Astrocyte (in vitro differentiated cells and primary cell): ENCODE measurements around the gene LBX2. TPM values are rescaled to one million over a fixed set of nuclear protein-coding genes. Genes with fewer than 3 reads are reported as not detected.

Source experiments
- DNase-seq: peaks from one replicate; pipeline ENCODE4 v3.0.0-alpha.2; 2010; ENCODE audit warnings: low read depth
- FAIRE-seq: peaks from 2 replicates; lab custom pipeline; 2011; peaks lifted over from hg19 to GRCh38; lab: Jason Lieb, UNC
- H2AFZ ChIP-seq: 2 replicates; pipeline ENCODE4 v1.6.0; 2012; ENCODE audit warnings: low read depth, low read length, inconsistent platforms
- H3K27ac ChIP-seq: 2 replicates; pipeline ENCODE4 v1.5.1; 2011; ENCODE audit warnings: low read depth, low read length, inconsistent platforms
- H3K27me3 ChIP-seq: 2 replicates; pipeline ENCODE4 v1.6.0; 2011; ENCODE audit warnings: low read length, inconsistent platforms; ENCODE audit not compliant: insufficient read depth
- H3K36me3 ChIP-seq: 2 replicates; pipeline ENCODE4 v1.5.1; 2011; ENCODE audit warnings: low read length, inconsistent platforms; ENCODE audit not compliant: insufficient read depth
- H3K4me1 ChIP-seq: 2 replicates; pipeline ENCODE4 v1.5.1; 2011; ENCODE audit warnings: low read length, inconsistent platforms; ENCODE audit not compliant: insufficient read depth
- H3K4me2 ChIP-seq: 2 replicates; pipeline ENCODE4 v1.6.0; 2012; ENCODE audit warnings: low read length, inconsistent platforms
- H3K4me3 ChIP-seq: 2 replicates; pipeline ENCODE4 v1.5.1; 2011; ENCODE audit warnings: low read depth, mild to moderate bottlenecking, low read length, inconsistent platforms; ENCODE audit not compliant: insufficient read depth
- H3K79me2 ChIP-seq: 2 replicates; pipeline ENCODE4 v1.6.0; 2012; ENCODE audit warnings: mild to moderate bottlenecking, low read length, inconsistent platforms; ENCODE audit not compliant: insufficient read depth
- H3K9ac ChIP-seq: 2 replicates; pipeline ENCODE4 v1.6.0; 2012; ENCODE audit warnings: mild to moderate bottlenecking, low read length, inconsistent platforms
- H3K9me3 ChIP-seq: 2 replicates; pipeline ENCODE4 v1.5.1; 2012; ENCODE audit warnings: low read depth, mild to moderate bottlenecking, low read length, inconsistent platforms; ENCODE audit not compliant: insufficient read depth
- H4K20me1 ChIP-seq: 2 replicates; pipeline ENCODE4 v1.6.0; 2012; ENCODE audit warnings: low read length, inconsistent platforms; ENCODE audit not compliant: insufficient read depth
- H3K27ac Mint-ChIP-seq: one replicate; pipeline ENCODE4 v1.8.0; 2021; ENCODE audit warnings: mild to moderate bottlenecking, mixed read lengths; ENCODE audit not compliant: unreplicated experiment
- H3K27me3 Mint-ChIP-seq: one replicate; pipeline ENCODE4 v1.8.0; 2021; ENCODE audit warnings: low read depth, mixed read lengths; ENCODE audit not compliant: unreplicated experiment
- H3K36me3 Mint-ChIP-seq: one replicate; pipeline ENCODE4 v1.8.0; 2021; ENCODE audit warnings: low read depth, mixed read lengths; ENCODE audit not compliant: unreplicated experiment
- H3K4me1 Mint-ChIP-seq: one replicate; pipeline ENCODE4 v1.8.0; 2021; ENCODE audit warnings: low read depth, mixed read lengths; ENCODE audit not compliant: unreplicated experiment
- H3K4me3 Mint-ChIP-seq: one replicate; pipeline ENCODE4 v1.8.0; 2021; ENCODE audit warnings: mild to moderate bottlenecking, moderate library complexity, mixed read lengths; ENCODE audit not compliant: unreplicated experiment
- H3K9me3 Mint-ChIP-seq: one replicate; pipeline ENCODE4 v1.8.0; 2021; ENCODE audit warnings: mild to moderate bottlenecking, mixed read lengths; ENCODE audit not compliant: unreplicated experiment
- EZH2 ChIP-seq: IDR thresholded peaks from 2 replicates; pipeline ENCODE4 v1.6.1; 2012; ENCODE audit warnings: mild to moderate bottlenecking, low read length, inconsistent platforms; ENCODE audit not compliant: insufficient read depth
- total RNA-seq: library from RNA; stranded (reverse); gene quantifications from 2 replicates; pipeline ENCODE4 v1.2.1, GENCODE V29; 2021
- TF ChIP-seq, protein P1 (sequence below): IDR thresholded peaks from 2 replicates; pipeline ENCODE4 v1.5.1; 2011; ENCODE audit warnings: low read depth, mild to moderate bottlenecking, inconsistent platforms, low read length, moderate library complexity; ENCODE audit not compliant: insufficient read depth

LBX2 gene
- total RNA-seq, 1 donor from 2014 or later = 1.0 TPM

- Histone ChIP-seq H3K9me3 (no peaks in the 10 kb centered on the region), H3K4me3 (peak overlapping the region; percentile 61), H4K20me1 (peaks cover 7% of the 10 kb centered on the region), H3K4me2 (peak overlapping the region; percentile 93), H3K27ac (peak overlapping the region; percentile 76), H3K27me3 (peaks cover 32% of the 10 kb centered on the region), H2AFZ (peak overlapping the region; percentile 86), H3K9ac (peak overlapping the region; percentile 83), H3K4me1 (peaks cover 52% of the 10 kb centered on the region), H3K36me3 (peaks cover 4% of the 10 kb centered on the region), H3K79me2 (peaks cover 24% of the 10 kb centered on the region)
- Mint-ChIP-seq H3K9me3 (no peaks in the 10 kb centered on the region), H3K4me1 (peaks cover 26% of the 10 kb centered on the region), H3K27ac (peak overlapping the region; percentile 41), H3K4me3 (peak overlapping the region; percentile 83), H3K36me3 (peaks cover 12% of the 10 kb centered on the region), H3K27me3 (peaks cover 45% of the 10 kb centered on the region)
- FAIRE-seq (no peak), DNase-seq (peak; percentile 67)
- TF ChIP-seq, protein P1, sequence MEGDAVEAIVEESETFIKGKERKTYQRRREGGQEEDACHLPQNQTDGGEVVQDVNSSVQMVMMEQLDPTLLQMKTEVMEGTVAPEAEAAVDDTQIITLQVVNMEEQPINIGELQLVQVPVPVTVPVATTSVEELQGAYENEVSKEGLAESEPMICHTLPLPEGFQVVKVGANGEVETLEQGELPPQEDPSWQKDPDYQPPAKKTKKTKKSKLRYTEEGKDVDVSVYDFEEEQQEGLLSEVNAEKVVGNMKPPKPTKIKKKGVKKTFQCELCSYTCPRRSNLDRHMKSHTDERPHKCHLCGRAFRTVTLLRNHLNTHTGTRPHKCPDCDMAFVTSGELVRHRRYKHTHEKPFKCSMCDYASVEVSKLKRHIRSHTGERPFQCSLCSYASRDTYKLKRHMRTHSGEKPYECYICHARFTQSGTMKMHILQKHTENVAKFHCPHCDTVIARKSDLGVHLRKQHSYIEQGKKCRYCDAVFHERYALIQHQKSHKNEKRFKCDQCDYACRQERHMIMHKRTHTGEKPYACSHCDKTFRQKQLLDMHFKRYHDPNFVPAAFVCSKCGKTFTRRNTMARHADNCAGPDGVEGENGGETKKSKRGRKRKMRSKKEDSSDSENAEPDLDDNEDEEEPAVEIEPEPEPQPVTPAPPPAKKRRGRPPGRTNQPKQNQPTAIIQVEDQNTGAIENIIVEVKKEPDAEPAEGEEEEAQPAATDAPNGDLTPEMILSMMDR = no peak
- no peak for TF ChIP-seq EZH2
These were observed 3.5 kb upstream of the LBX2 start for GRCh38 chr2:74502720-74503505.

DNA sequence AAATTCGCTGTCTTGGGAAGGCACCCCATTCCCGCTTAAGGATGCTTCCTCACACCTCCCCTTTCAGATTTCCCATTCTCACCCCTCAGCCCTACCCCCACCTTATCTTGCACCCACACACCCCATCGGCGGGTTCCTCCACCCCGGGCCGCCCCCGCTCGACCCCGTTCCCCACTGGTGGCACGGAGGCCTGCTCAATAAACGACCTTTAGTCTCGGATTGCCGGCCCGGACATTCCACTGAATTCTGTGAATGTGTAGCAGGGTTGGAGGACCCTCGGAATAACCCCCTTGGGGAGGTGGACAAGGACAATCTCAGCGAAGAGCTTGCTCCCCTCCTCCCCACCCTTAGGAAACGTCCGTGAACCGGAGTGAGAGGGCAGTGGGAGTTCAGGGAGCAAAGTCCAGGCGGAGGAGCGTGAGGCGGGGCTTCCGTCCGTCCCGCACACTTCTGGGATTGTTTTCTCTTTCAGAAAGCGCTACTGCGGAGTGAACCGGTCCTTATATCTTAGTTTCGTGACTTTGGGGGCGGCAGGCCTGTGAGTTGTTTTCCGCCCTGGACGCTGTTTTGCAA is 2.8 kb upstream of the LBX2 start:
- Histone ChIP-seq H3K9ac (peak overlapping the region; percentile 83), H2AFZ (peak overlapping the region; percentile 86), H3K4me2 (peak overlapping the region; percentile 93), H3K27ac (no peak overlapping the region), H3K9me3 (no peaks in the 10 kb centered on the region), H3K79me2 (peaks cover 24% of the 10 kb centered on the region), H3K4me1 (peaks cover 58% of the 10 kb centered on the region), H3K27me3 (peaks cover 39% of the 10 kb centered on the region), H3K4me3 (peak overlapping the region; percentile 61), H3K36me3 (peaks cover 4% of the 10 kb centered on the region), H4K20me1 (peaks cover 7% of the 10 kb centered on the region)
- Mint-ChIP-seq H3K4me3 (peak overlapping the region; percentile 83), H3K9me3 (no peaks in the 10 kb centered on the region), H3K27me3 (peaks cover 51% of the 10 kb centered on the region), H3K27ac (no peak overlapping the region), H3K4me1 (peaks cover 29% of the 10 kb centered on the region), H3K36me3 (peaks cover 12% of the 10 kb centered on the region)
- TF ChIP-seq, protein P1 = no peak
- TF ChIP-seq EZH2 = no peak
- no peak for DNase-seq
- FAIRE-seq = no peak
